Measurements from ENCODE around the gene SCYL1. TPM values are rescaled to one million over a fixed set of nuclear protein-coding genes. Genes with fewer than 3 reads are reported as not detected.
A peak's percentile ranks its signal among the peaks of the same experiment; 100 is the strongest.

Gene SCYL1
- total RNA-seq, 2 donors from 2014 or later, result 84.5 to 112 TPM

DNA sequence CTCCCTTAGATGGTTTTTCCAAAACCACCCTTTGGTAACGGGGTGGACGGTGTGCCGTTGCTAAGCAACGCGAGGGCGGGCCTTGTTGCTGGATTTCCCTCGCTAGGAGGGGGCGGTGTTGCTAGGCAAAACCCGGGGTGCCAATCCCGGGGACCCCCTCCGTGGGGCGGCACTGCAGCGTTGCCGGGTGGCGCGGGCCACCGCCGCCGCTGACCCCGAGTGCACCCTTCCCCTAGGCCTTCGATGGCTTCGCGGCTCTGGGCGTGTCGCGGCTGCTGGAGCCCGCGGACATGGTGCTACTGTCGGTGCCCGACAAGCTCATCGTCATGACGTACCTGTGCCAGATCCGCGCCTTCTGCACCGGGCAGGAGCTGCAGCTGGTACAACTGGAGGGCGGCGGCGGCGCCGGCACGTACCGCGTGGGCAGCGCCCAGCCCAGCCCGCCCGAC lies 59.9 kb downstream of the SCYL1 start:
- no peak for ATAC-seq
- Mint-ChIP-seq H3K27ac (no peak overlapping the region), H3K9me3 (no peaks in the 10 kb centered on the region), H3K36me3 (no peaks in the 10 kb centered on the region), H3K27me3 (no peaks in the 10 kb centered on the region), H3K4me3 (no peak overlapping the region), H3K4me1 (ENCODE audit: low read depth in 2 of 2) (peaks cover 45 to 57% of the 10 kb centered on the region in 2 donors)
- no peak for DNase-seq (ENCODE audit: low spot score)

DNA sequence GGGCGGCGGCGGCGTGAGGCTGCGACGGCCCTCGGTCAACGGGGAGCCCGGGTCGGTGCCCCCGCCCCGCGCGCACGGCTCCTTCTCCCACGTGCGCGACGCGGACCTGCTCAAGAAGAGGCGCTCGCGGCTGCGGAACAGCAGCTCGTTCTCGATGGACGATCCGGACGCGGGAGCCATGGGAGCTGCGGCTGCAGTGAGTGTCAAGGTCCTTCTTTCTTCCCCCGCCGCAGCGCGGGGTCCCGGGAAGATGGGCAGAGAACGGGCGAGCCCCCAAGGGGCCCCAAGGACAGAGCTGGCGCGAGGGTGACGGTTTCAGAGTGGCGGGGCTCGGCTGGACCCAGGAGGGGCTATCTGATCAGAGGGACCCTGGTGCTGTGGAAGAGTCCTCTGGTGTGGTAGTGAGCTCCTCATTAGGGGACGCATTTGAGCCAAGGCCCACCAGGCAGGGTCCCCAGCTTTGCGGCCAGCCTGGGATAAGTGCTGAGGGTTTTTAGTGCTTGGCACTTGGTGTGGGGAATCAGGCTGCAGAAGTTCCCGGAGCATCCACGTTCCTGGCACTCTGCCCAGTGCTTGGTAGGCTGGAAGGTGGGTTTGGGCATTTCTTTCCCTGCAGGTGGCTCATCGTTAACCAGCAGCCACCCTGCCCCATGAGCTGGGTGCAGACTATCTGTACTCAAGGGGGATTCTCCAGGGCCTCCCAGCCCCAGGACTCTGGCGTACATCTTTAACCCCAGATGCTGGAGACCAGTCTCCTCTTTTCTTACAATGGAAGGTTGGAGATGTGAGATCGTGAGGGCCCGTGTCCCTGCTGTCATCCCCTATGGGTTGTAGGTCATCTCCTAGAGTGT lies 60.7 kb downstream of the SCYL1 start:
- H3K4me1 Mint-ChIP-seq (ENCODE audit: low read depth in 2 of 2), result peaks cover 45 to 53% of the 10 kb centered on the region in 2 donors
- no peaks in the 10 kb centered on the region for H3K9me3 Mint-ChIP-seq
- peak overlapping the region; percentile 77 for H3K4me3 Mint-ChIP-seq
- no peaks in the 10 kb centered on the region for H3K27me3 Mint-ChIP-seq
- no peak for DNase-seq (ENCODE audit: low spot score)
- peak overlapping the region; percentile 93 to 96 for H3K27ac Mint-ChIP-seq
- no peaks in the 10 kb centered on the region for H3K36me3 Mint-ChIP-seq
- ATAC-seq, result no peak

DNA sequence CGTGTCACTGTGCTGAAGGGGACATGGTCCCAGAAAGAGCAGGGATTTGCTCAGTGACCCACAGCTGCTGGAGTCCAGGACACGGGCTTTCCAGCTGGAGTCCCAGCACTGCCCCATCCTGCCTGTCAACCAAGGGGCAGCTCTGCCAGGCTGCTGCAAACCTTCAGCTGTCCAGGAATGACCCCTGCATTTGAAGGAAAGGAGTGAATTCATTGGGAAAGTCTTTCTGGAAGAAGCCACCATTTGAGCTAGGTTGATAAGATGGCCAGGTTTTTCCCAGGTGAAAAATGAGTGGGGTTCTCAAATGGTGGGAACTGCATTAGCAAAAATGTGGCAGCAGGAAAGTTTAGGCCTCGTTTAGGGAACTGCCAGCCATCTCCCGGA lies 61.4 kb downstream of the SCYL1 start:
- Mint-ChIP-seq H3K4me3 (peak overlapping the region; percentile 77), H3K4me1 (ENCODE audit: low read depth in 2 of 2) (peaks cover 45 to 54% of the 10 kb centered on the region in 2 donors), H3K9me3 (no peaks in the 10 kb centered on the region), H3K27me3 (no peaks in the 10 kb centered on the region), H3K27ac (peak overlapping the region; percentile 93 to 96), H3K36me3 (no peaks in the 10 kb centered on the region)
- ATAC-seq (no peak), DNase-seq (ENCODE audit: low spot score) (no peak)

DNA sequence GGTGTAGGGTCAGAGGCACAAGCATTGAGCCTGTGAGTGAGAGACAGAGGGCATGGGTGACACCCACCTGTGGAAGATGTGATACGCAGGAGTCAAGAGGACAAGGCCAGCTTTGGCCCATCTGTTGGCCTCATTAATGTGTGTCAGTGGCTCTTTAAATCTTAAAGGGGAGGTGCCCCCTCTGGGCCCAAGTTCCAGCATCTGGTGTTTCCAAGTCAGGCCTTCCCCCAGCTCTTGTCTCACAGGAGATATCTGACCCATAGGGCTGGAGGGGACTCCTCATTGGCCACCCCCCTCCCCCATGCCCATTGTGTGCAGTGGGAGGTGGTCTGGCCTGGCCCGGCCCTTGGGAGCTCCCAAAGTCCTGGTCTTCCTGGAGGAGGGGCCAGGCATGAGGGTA lies 61.8 kb downstream of the SCYL1 start:
- H3K4me1 Mint-ChIP-seq (ENCODE audit: low read depth in 2 of 2), result peaks cover 45 to 52% of the 10 kb centered on the region in 2 donors

More for the DNA sequence above, 61.8 kb downstream of the SCYL1 start:
- no peaks in the 10 kb centered on the region for H3K9me3 Mint-ChIP-seq
- ATAC-seq (no peak), DNase-seq (ENCODE audit: low spot score) (no peak)
- H3K4me3 Mint-ChIP-seq, result peak overlapping the region; percentile 77
- H3K36me3 Mint-ChIP-seq, result no peaks in the 10 kb centered on the region
- H3K27ac Mint-ChIP-seq, result peak overlapping the region; percentile 93 to 96
- no peaks in the 10 kb centered on the region for H3K27me3 Mint-ChIP-seq

Other genes starting within 250 kb of the SCYL1 start
- 1 to 10 TPM in 1 of 2 donors, not detected in 1; 1.7 TPM for gene CDC42EP2, start 210.2 kb upstream of the SCYL1 start, total RNA-seq
- 10 to 100 TPM; 61.8 to 82.5 TPM for gene DPF2, start 191.2 kb upstream of the SCYL1 start, total RNA-seq
- 1 to 10 TPM in 1 of 2 donors, under 1 TPM in 1; 0.59 to 1.3 TPM for gene TIGD3, start 170.3 kb upstream of the SCYL1 start, total RNA-seq
- gene SLC25A45, start 142.4 kb upstream of the SCYL1 start, total RNA-seq, result 10 to 100 TPM; 10.8 to 12.6 TPM
- gene FRMD8, start 138.4 kb upstream of the SCYL1 start, total RNA-seq, result 10 to 100 TPM; 50.5 to 68.4 TPM
- gene NEAT1, start 102.3 kb upstream of the SCYL1 start, total RNA-seq, result 100 to 1,000 TPM; 432 to 571 TPM
- gene MALAT1, start 26.0 kb upstream of the SCYL1 start, total RNA-seq, result 1,000 to 10,000 TPM; 6,610 to 7,236 TPM
- gene LTBP3, start 33.3 kb downstream of the SCYL1 start, total RNA-seq, result 10 to 100 TPM; 42.3 to 60.2 TPM
- gene ZNRD2, start 45.4 kb downstream of the SCYL1 start, total RNA-seq, result 10 to 100 TPM; 55.8 to 89.3 TPM
- gene FAM89B, start 47.5 kb downstream of the SCYL1 start, total RNA-seq, result 10 to 100 TPM; 38.0 to 71.5 TPM
- gene EHBP1L1, start 51.0 kb downstream of the SCYL1 start, total RNA-seq, result 100 to 1,000 TPM; 156 to 188 TPM
- 1 to 10 TPM; 2.3 to 2.8 TPM for gene KCNK7, start 70.7 kb downstream of the SCYL1 start, total RNA-seq
- gene MAP3K11, start 89.1 kb downstream of the SCYL1 start, total RNA-seq, result 10 to 100 TPM; 81.1 to 83.3 TPM
- gene PCNX3, start 90.7 kb downstream of the SCYL1 start, total RNA-seq, result 10 to 100 TPM; 65.1 to 96.9 TPM
- gene SIPA1, start 113.0 kb downstream of the SCYL1 start, total RNA-seq, result 100 to 1,000 TPM; 139 to 140 TPM
- 10 to 100 TPM; 85.2 to 96.4 TPM for gene RELA, start 137.8 kb downstream of the SCYL1 start, total RNA-seq
- gene KAT5, start 187.2 kb downstream of the SCYL1 start, total RNA-seq, result 10 to 100 TPM; 77.5 to 82.9 TPM
- 100 to 1,000 TPM in 1 of 2 donors, 10 to 100 TPM in 1; 87.3 to 138 TPM for gene RNASEH2C, start 195.7 kb downstream of the SCYL1 start, total RNA-seq